ENCODE data around the gene IL17B.

The IL17B gene

GRCh38 chr5:149344151-149344550 is 34.9 kb downstream of the IL17B start:
- Histone ChIP-seq H3K36me3 (ENCODE audit: insufficient read depth, low read length) (peaks cover 20% of the 10 kb centered on the region), H3K4me1 (ENCODE audit: insufficient read depth, low read length) (peaks cover 4% of the 10 kb centered on the region), H3K9me3 (ENCODE audit: low read length) (no peaks in the 10 kb centered on the region), H2AFZ (ENCODE audit: low read depth, low read length) (no peak overlapping the region), H3K27me3 (ENCODE audit: insufficient read depth, low read length) (no peaks in the 10 kb centered on the region), H3K4me3 (ENCODE audit: low read length) (peak overlapping the region; percentile 98)

DNA sequence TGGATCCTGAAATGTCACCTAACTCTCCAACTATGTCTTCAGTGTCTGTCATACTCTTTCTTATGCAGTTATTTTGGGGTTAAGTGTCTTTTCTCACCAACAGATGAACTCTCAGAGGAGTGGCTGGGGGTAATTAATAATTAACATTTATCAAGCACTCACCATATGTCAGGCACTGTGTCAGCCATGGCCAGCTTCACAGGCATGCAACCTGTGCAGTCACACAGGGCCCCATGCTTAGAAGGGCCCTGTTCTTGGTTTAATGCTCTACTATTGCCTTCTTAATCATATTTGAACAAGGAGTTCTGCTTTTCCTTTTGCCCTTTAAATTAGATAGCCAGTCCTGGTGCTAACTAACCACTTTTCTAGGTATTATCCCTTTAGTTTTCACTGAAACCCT is 37.2 kb downstream of the IL17B start:
- Histone ChIP-seq H3K4me1 (ENCODE audit: insufficient read depth, low read length) (peaks cover 4% of the 10 kb centered on the region), H2AFZ (ENCODE audit: low read depth, low read length) (no peak overlapping the region), H3K4me3 (ENCODE audit: low read length) (no peak overlapping the region), H3K27me3 (ENCODE audit: insufficient read depth, low read length) (no peaks in the 10 kb centered on the region), H3K36me3 (ENCODE audit: insufficient read depth, low read length) (no peaks in the 10 kb centered on the region), H3K9me3 (ENCODE audit: low read length) (no peaks in the 10 kb centered on the region)

DNA sequence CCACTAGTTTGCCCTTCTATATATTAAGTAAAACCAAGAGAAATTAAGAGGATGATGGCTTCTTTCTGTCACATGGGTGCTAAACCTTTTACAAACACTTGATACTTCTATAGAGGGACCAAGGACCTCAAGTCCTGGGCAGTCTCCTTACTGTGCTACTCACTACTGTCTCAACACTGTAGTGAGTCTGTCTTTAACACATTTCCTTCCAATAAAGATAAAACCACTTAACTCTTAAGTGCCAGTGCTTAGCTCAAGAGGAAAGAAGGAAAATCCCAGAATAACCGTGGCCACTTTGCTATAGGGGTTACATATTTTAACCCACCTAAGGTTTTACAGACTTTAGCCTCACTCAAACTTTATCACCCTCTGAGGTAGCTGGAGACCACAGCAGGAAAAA is 38.2 kb downstream of the IL17B start:
- H3K36me3 ChIP-seq (ENCODE audit: insufficient read depth, low read length), result no peaks in the 10 kb centered on the region
- no peak overlapping the region for H3K4me3 ChIP-seq (ENCODE audit: low read length)
- peaks cover 2% of the 10 kb centered on the region for H3K4me1 ChIP-seq (ENCODE audit: insufficient read depth, low read length)
- H2AFZ ChIP-seq (ENCODE audit: low read depth, low read length), result no peak overlapping the region
- no peaks in the 10 kb centered on the region for H3K9me3 ChIP-seq (ENCODE audit: low read length)
- H3K27me3 ChIP-seq (ENCODE audit: insufficient read depth, low read length), result no peaks in the 10 kb centered on the region

GRCh38 chr5:149338364-149338763 is 40.7 kb downstream of the IL17B start:
- Histone ChIP-seq H3K9me3 (ENCODE audit: low read length) (no peaks in the 10 kb centered on the region), H3K4me3 (ENCODE audit: low read length) (no peak overlapping the region), H3K4me1 (ENCODE audit: insufficient read depth, low read length) (no peaks in the 10 kb centered on the region), H2AFZ (ENCODE audit: low read depth, low read length) (no peak overlapping the region), H3K27me3 (ENCODE audit: insufficient read depth, low read length) (no peaks in the 10 kb centered on the region), H3K36me3 (ENCODE audit: insufficient read depth, low read length) (no peaks in the 10 kb centered on the region)

- H2AFZ ChIP-seq (ENCODE audit: low read depth, low read length), result no peak overlapping the region
- H3K4me3 ChIP-seq (ENCODE audit: low read length), result no peak overlapping the region
- H3K9me3 ChIP-seq (ENCODE audit: low read length), result no peaks in the 10 kb centered on the region
- no peaks in the 10 kb centered on the region for H3K27me3 ChIP-seq (ENCODE audit: insufficient read depth, low read length)
- H3K36me3 ChIP-seq (ENCODE audit: insufficient read depth, low read length), result no peaks in the 10 kb centered on the region
- H3K4me1 ChIP-seq (ENCODE audit: insufficient read depth, low read length), result no peaks in the 10 kb centered on the region
Observed at GRCh38 chr5:149337736-149338135, 41.4 kb downstream of the IL17B start.

DNA sequence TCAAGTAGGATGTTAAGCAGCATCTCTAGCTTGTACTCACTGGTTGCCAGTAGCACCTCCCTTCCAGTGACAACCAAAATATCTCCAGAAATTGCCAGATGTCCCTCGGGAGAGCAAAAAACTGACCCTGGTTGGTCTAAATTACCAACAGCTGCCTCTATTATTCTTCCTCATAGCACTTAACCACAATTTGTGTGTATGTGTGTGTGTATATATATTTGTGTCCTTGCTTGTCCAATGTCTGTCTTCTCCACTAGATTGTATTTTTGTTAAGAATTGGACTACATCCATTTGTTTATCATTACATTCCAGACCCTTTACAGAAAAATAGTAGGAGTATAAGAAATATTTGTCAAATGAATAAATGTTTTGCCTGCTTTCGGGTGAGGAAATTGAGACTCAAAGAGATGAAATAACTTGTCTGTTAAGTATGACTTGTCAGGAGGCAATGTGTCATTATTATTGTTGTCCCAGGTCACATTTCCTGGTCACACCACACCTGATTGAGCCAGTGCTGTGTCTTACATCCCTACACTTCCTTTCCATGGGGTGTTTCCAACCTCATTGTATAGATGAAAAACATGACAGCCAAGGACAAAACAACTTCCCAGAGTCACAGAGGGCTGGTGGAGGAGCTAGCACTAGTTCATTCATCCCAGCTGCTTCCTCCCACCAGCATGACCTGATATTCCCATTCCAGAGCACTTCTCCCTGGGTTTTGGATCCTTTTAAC is 45.2 kb downstream of the IL17B start:
- Histone ChIP-seq H3K36me3 (ENCODE audit: insufficient read depth, low read length) (no peaks in the 10 kb centered on the region), H3K27me3 (ENCODE audit: insufficient read depth, low read length) (no peaks in the 10 kb centered on the region), H3K4me1 (ENCODE audit: insufficient read depth, low read length) (no peaks in the 10 kb centered on the region), H2AFZ (ENCODE audit: low read depth, low read length) (no peak overlapping the region), H3K4me3 (ENCODE audit: low read length) (no peak overlapping the region), H3K9me3 (ENCODE audit: low read length) (no peaks in the 10 kb centered on the region)

- Histone ChIP-seq H2AFZ (ENCODE audit: low read depth, low read length) (no peak overlapping the region), H3K4me3 (ENCODE audit: low read length) (no peak overlapping the region)
Observed at GRCh38 chr5:149328177-149328576, 50.9 kb downstream of the IL17B start.

DNA sequence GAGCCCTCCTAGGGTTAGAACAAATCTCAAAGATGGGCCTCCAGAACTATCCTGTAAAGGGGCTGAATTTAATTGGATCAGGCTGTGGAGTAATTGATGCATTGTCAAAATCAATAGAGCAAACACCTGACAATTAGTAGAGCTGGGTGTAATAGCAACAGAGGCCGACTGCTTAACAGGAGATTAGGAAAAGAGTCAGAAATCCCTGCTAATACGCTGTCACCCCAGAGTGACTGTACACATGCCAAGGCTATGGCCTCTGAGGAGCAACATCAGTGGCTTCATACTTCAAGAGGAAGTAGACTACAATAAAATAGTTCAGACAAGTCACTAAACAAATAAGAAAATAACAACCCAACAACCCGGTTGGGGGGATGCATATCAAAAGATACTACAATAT is 52.5 kb downstream of the IL17B start:
- Histone ChIP-seq H3K27me3 (ENCODE audit: insufficient read depth, low read length) (no peaks in the 10 kb centered on the region), H3K36me3 (ENCODE audit: insufficient read depth, low read length) (no peaks in the 10 kb centered on the region), H2AFZ (ENCODE audit: low read depth, low read length) (no peak overlapping the region), H3K4me1 (ENCODE audit: insufficient read depth, low read length) (no peaks in the 10 kb centered on the region), H3K9me3 (ENCODE audit: low read length) (no peaks in the 10 kb centered on the region), H3K4me3 (ENCODE audit: low read length) (no peak overlapping the region)

More at GRCh38 chr5:149328177-149328576, 50.9 kb downstream of the IL17B start:
- Histone ChIP-seq H3K9me3 (ENCODE audit: low read length) (no peaks in the 10 kb centered on the region), H3K4me1 (ENCODE audit: insufficient read depth, low read length) (no peaks in the 10 kb centered on the region), H3K36me3 (ENCODE audit: insufficient read depth, low read length) (no peaks in the 10 kb centered on the region), H3K27me3 (ENCODE audit: insufficient read depth, low read length) (no peaks in the 10 kb centered on the region)

- H3K36me3 ChIP-seq (ENCODE audit: insufficient read depth, low read length), result no peaks in the 10 kb centered on the region
- no peak overlapping the region for H2AFZ ChIP-seq (ENCODE audit: low read depth, low read length)
- no peak overlapping the region for H3K4me3 ChIP-seq (ENCODE audit: low read length)
- no peaks in the 10 kb centered on the region for H3K9me3 ChIP-seq (ENCODE audit: low read length)
- no peaks in the 10 kb centered on the region for H3K27me3 ChIP-seq (ENCODE audit: insufficient read depth, low read length)
- H3K4me1 ChIP-seq (ENCODE audit: insufficient read depth, low read length), result no peaks in the 10 kb centered on the region
Observed at GRCh38 chr5:149325894-149326293, 53.2 kb downstream of the IL17B start.

GRCh38 chr5:149325166-149325735 is 53.8 kb downstream of the IL17B start:
- H3K9me3 ChIP-seq (ENCODE audit: low read length), result no peaks in the 10 kb centered on the region
- no peaks in the 10 kb centered on the region for H3K4me1 ChIP-seq (ENCODE audit: insufficient read depth, low read length)
- H3K4me3 ChIP-seq (ENCODE audit: low read length), result no peak overlapping the region
- no peaks in the 10 kb centered on the region for H3K27me3 ChIP-seq (ENCODE audit: insufficient read depth, low read length)
- H3K36me3 ChIP-seq (ENCODE audit: insufficient read depth, low read length), result no peaks in the 10 kb centered on the region
- no peak overlapping the region for H2AFZ ChIP-seq (ENCODE audit: low read depth, low read length)

- no peaks in the 10 kb centered on the region for H3K9me3 ChIP-seq (ENCODE audit: low read length)
Observed at GRCh38 chr5:149324641-149325040, 54.5 kb downstream of the IL17B start.

More at GRCh38 chr5:149324641-149325040, 54.5 kb downstream of the IL17B start:
- H3K4me3 ChIP-seq (ENCODE audit: low read length), result no peak overlapping the region
- H3K4me1 ChIP-seq (ENCODE audit: insufficient read depth, low read length), result no peaks in the 10 kb centered on the region
- H3K27me3 ChIP-seq (ENCODE audit: insufficient read depth, low read length), result no peaks in the 10 kb centered on the region
- H3K36me3 ChIP-seq (ENCODE audit: insufficient read depth, low read length), result no peaks in the 10 kb centered on the region
- no peak overlapping the region for H2AFZ ChIP-seq (ENCODE audit: low read depth, low read length)

Measured in neuron (in vitro differentiated cells).